Upper lobe of right lung (tissue), 1 donor: ENCODE data around the gene PDE1C. TPM values are rescaled to one million over a fixed set of nuclear protein-coding genes. Genes with fewer than 3 reads are reported as not detected.
A peak's percentile ranks its signal among the peaks of the same experiment; 100 is the strongest.

Experiments used
- ATAC-seq: fragments of 200-7000 bp; cut with Tn5 transposase; one replicate; pipeline ENCODE4 v1.9.1; 2020; ENCODE audit warnings: mild to moderate bottlenecking, moderate library complexity
- DNase-seq: peaks from one replicate; pipeline ENCODE4 v3.0.0-alpha.2; 2020
- H3K27ac ChIP-seq: fragments of 200-600 bp; one replicate; pipeline ENCODE4 v1.8.0; 2022
- H3K27me3 ChIP-seq: fragments of 200-600 bp; one replicate; pipeline ENCODE4 v1.8.0; 2022; ENCODE audit warnings: mild to moderate bottlenecking
- H3K36me3 ChIP-seq: fragments of 200-600 bp; one replicate; pipeline ENCODE4 v1.8.0; 2022
- H3K4me1 ChIP-seq: fragments of 200-600 bp; one replicate; pipeline ENCODE4 v1.8.0; 2022
- H3K4me3 ChIP-seq: fragments of 200-600 bp; one replicate; pipeline ENCODE4 v1.8.0; 2022; ENCODE audit warnings: mild to moderate bottlenecking
- H3K9me3 ChIP-seq: fragments of 200-600 bp; one replicate; pipeline ENCODE4 v1.8.0; 2022
- intact Hi-C: fragments of 100-400 bp; cut with DNase I; formaldehyde crosslinking; loops from one replicate; pipeline ENCODE4 v1.11.0; 2022
- total RNA-seq: library from RNA; stranded (reverse); fragmentation: NEBNext Ultra II Directional; extraction: Animal tissue kit (Norgen Biotek cat#: 25700); gene quantifications from one replicate; pipeline ENCODE4 v1.2.1, GENCODE V29; 2021
- TF ChIP-seq, protein P1 (sequence below): fragments of 200-600 bp; IDR thresholded peaks from one replicate; pipeline ENCODE4 v1.8.0; 2022; ENCODE audit warnings: antibody characterized with exemption
- donor health status: DM: no; HTN: yes; CAD: no; lungs with severe emphysema.

Gene PDE1C
- total RNA-seq, 1 donor from 2014 or later: 13.0 TPM

DNA sequence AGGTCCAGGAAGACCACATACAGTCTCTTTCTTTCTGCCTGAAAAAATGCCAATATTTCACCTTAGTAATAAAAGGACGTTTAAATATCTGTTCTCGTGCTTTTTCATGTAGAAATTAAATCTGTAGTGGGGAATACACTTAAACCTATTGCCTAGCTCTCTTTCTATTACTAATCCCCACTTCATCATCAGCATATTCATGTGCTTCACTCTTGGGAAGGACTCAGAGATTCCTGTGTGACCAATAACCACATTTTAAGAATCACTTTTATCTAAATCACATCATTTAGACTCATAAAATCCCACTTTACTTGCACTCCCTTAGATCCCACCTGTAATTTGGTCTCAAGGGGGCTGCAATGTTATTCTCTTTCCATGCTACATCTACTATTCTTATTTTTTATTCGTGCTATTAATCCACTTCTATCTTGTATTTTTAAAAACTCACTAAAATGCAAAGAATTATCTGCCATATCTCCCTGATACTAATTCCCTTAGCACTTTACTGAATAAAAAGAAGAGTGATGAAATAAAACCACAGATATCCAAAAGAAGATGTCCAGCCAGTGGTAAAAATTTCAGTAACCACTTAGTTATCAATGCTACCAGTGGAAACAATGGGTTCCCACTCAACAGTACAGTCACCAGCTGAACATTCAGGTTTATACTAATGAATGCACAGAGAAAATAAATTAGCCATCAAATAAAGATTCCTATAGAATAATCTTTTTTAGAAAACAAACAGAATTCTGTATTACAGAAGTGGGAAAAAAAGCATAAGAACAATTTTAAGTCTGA is 281.1 kb downstream of the PDE1C start:
- no peaks in the 10 kb centered on the region for H3K36me3 ChIP-seq
- intact Hi-C loops: no loop called here
- H3K9me3 ChIP-seq: no peaks in the 10 kb centered on the region

GRCh38 chr7:31788445-31788844 is 281.8 kb downstream of the PDE1C start:
- Histone ChIP-seq H3K4me1 (no peaks in the 10 kb centered on the region), H3K27ac (no peak overlapping the region), H3K9me3 (no peaks in the 10 kb centered on the region), H3K36me3 (no peaks in the 10 kb centered on the region), H3K27me3 (no peaks in the 10 kb centered on the region), H3K4me3 (no peak overlapping the region)
- DNase-seq: no peak
- intact Hi-C loops: no loop called here
- TF ChIP-seq, protein P1, sequence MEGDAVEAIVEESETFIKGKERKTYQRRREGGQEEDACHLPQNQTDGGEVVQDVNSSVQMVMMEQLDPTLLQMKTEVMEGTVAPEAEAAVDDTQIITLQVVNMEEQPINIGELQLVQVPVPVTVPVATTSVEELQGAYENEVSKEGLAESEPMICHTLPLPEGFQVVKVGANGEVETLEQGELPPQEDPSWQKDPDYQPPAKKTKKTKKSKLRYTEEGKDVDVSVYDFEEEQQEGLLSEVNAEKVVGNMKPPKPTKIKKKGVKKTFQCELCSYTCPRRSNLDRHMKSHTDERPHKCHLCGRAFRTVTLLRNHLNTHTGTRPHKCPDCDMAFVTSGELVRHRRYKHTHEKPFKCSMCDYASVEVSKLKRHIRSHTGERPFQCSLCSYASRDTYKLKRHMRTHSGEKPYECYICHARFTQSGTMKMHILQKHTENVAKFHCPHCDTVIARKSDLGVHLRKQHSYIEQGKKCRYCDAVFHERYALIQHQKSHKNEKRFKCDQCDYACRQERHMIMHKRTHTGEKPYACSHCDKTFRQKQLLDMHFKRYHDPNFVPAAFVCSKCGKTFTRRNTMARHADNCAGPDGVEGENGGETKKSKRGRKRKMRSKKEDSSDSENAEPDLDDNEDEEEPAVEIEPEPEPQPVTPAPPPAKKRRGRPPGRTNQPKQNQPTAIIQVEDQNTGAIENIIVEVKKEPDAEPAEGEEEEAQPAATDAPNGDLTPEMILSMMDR: no peak
- ATAC-seq: no peak

More for the DNA sequence above, 281.1 kb downstream of the PDE1C start:
- no peak overlapping the region for H3K4me3 ChIP-seq
- no peak overlapping the region for H3K27ac ChIP-seq
- ATAC-seq (no peak), DNase-seq (no peak)
- TF ChIP-seq, protein P1: no peak
- no peaks in the 10 kb centered on the region for H3K27me3 ChIP-seq
- H3K4me1 ChIP-seq: no peaks in the 10 kb centered on the region

- H3K27me3 ChIP-seq: no peaks in the 10 kb centered on the region
- DNase-seq (no peak), ATAC-seq (no peak)
- H3K9me3 ChIP-seq: no peaks in the 10 kb centered on the region
- H3K4me1 ChIP-seq: no peaks in the 10 kb centered on the region
- no peaks in the 10 kb centered on the region for H3K36me3 ChIP-seq
- no peak overlapping the region for H3K4me3 ChIP-seq
- H3K27ac ChIP-seq: no peak overlapping the region
- intact Hi-C loops: no loop called here
- TF ChIP-seq, protein P1: no peak
Observed at GRCh38 chr7:31786326-31786725, 283.9 kb downstream of the PDE1C start.

- DNase-seq (no peak), ATAC-seq (peak; percentile 19)
- Histone ChIP-seq H3K9me3 (no peaks in the 10 kb centered on the region), H3K27ac (no peak overlapping the region), H3K36me3 (no peaks in the 10 kb centered on the region), H3K4me1 (no peaks in the 10 kb centered on the region), H3K4me3 (no peak overlapping the region), H3K27me3 (no peaks in the 10 kb centered on the region)
- intact Hi-C loops: no loop called here
- TF ChIP-seq, protein P1: no peak
Observed at GRCh38 chr7:31785101-31785500, 285.1 kb downstream of the PDE1C start.

- Histone ChIP-seq H3K4me3 (no peak overlapping the region), H3K36me3 (no peaks in the 10 kb centered on the region), H3K4me1 (no peaks in the 10 kb centered on the region), H3K9me3 (no peaks in the 10 kb centered on the region), H3K27me3 (no peaks in the 10 kb centered on the region), H3K27ac (no peak overlapping the region)
- DNase-seq: no peak
- TF ChIP-seq, protein P1: no peak
- intact Hi-C loops: no loop called here
- no peak for ATAC-seq
Observed at GRCh38 chr7:31783221-31783620, 287.0 kb downstream of the PDE1C start.
